ENCODE data around the gene PLEKHA8.

- TF ChIP-seq POLR2A (IDR thresholded peaks at IDR 0.05) (no peak), CTCF (IDR thresholded peaks at IDR 0.05) (no peak)
These were observed 84.9 kb downstream of the PLEKHA8 start for GRCh38 chr7:30113144-30113543.
